Keratinocyte (primary cell): Measurements from ENCODE around the gene PTPRT. TPM values are rescaled to one million over a fixed set of nuclear protein-coding genes. Genes with fewer than 3 reads are reported as not detected.

Source experiments
- DNase-seq: peaks from one replicate; pipeline ENCODE4 v3.0.0-alpha.2; 2011; ENCODE audit warnings: low read depth, missing footprints, low spot score
- FAIRE-seq: peaks from 2 replicates; lab custom pipeline; 2011; peaks lifted over from hg19 to GRCh38; lab: Jason Lieb, UNC
- H2AFZ ChIP-seq: 2 replicates; pipeline ENCODE4 v1.6.0; 2012; ENCODE audit warnings: low read length, control low read depth, inconsistent platforms; ENCODE audit not compliant: control insufficient read depth
- H3K27ac ChIP-seq: 2 replicates; pipeline ENCODE4 v1.5.1; 2011; ENCODE audit warnings: low read length; ENCODE audit not compliant: control insufficient read depth, insufficient read depth
- H3K27me3 ChIP-seq: 3 replicates; pipeline ENCODE4 v1.6.0; 2011; ENCODE audit warnings: low read length; ENCODE audit not compliant: control insufficient read depth, insufficient read depth; ENCODE audit errors: extremely low read depth
- H3K36me3 ChIP-seq, 2 experiments: 2 replicates in 1 of 2; 3 replicates in 1 of 2; pipeline ENCODE4 v1.5.1; 2011; ENCODE audit warnings: low read length in 2 of 2, mild to moderate bottlenecking in 1 of 2; ENCODE audit not compliant: control insufficient read depth in 2 of 2, insufficient read depth in 2 of 2; ENCODE audit errors: extremely low read depth in 1 of 2
- H3K4me1 ChIP-seq: 3 replicates; pipeline ENCODE4 v1.5.1; 2011; ENCODE audit warnings: low read length; ENCODE audit not compliant: control insufficient read depth, insufficient read depth; ENCODE audit errors: extremely low read depth
- H3K4me2 ChIP-seq: 3 replicates; pipeline ENCODE4 v1.6.0; 2011; ENCODE audit warnings: low read depth, low read length; ENCODE audit not compliant: control insufficient read depth, insufficient read depth; ENCODE audit errors: extremely low read depth
- H3K4me3 ChIP-seq, 3 experiments: fragments of 200-600 bp in 1 of 3; sonication (generic) in 1 of 3; 2 replicates in 2 of 3; 3 replicates in 1 of 3; pipeline ENCODE4 v1.5.1; 2011 to 2016; ENCODE audit warnings: low read length in 3 of 3, mild to moderate bottlenecking in 3 of 3, control low read depth in 2 of 3, inconsistent platforms in 1 of 3, low read depth in 1 of 3, mixed read lengths in 1 of 3, mixed run types in 1 of 3, moderate library complexity in 1 of 3; ENCODE audit not compliant: control insufficient read depth in 2 of 3, insufficient read depth in 2 of 3; ENCODE audit errors: extremely low read depth in 1 of 3
- H3K79me2 ChIP-seq: 2 replicates; pipeline ENCODE4 v1.6.0; 2012; ENCODE audit warnings: low read length; ENCODE audit not compliant: control insufficient read depth, insufficient read depth
- H3K9ac ChIP-seq: 3 replicates; pipeline ENCODE4 v1.6.0; 2011; ENCODE audit warnings: low read length; ENCODE audit not compliant: control insufficient read depth, insufficient read depth; ENCODE audit errors: extremely low read depth
- H3K9me1 ChIP-seq: 3 replicates; pipeline ENCODE4 v1.6.0; 2011; ENCODE audit warnings: low read length; ENCODE audit not compliant: control insufficient read depth, insufficient read depth; ENCODE audit errors: extremely low read depth
- H3K9me3 ChIP-seq: 2 replicates; pipeline ENCODE4 v1.5.1; 2012; ENCODE audit warnings: low read depth, low read length; ENCODE audit not compliant: control insufficient read depth
- H4K20me1 ChIP-seq: 3 replicates; pipeline ENCODE4 v1.6.0; 2011; ENCODE audit warnings: low read length; ENCODE audit not compliant: control insufficient read depth, insufficient read depth; ENCODE audit errors: extremely low read depth
- EZH2 ChIP-seq: IDR thresholded peaks from one replicate; pipeline ENCODE4 v1.6.1; 2012; ENCODE audit warnings: inconsistent platforms, mild to moderate bottlenecking, low read length, moderate library complexity
- dilution Hi-C: fragments of 300-500 bp; cut with MboI; formaldehyde crosslinking; loops from one replicate; pipeline ENCODE4 v1.7.0; 2020; ENCODE audit warnings: low sequenced_read_pairs; ENCODE audit not compliant: extremely low pct_ligation_motif_present
- polyA plus RNA-seq, 5 experiments: library from polyadenylated mRNA; depleted of rRNA in 3 of 5; stranded (reverse) in 3 of 5; stranded (forward) in 1 of 5; unstranded in 1 of 5; fragments of >200 nt; gene quantifications; 1 replicate in 1 of 5; 2 replicates in 3 of 5; 3 replicates in 1 of 5; pipeline versions ENCODE4 v1.2.1 to v1.2.3, GENCODE V29; 2011 to 2012; ENCODE audit warnings: missing spikeins in 2 of 5, low read depth in 1 of 5, low replicate concordance in 1 of 5
- TF ChIP-seq, protein P1 (sequence below), 3 experiments: IDR thresholded peaks in 1 of 3; conservative IDR thresholded peaks in 1 of 3; optimal IDR thresholded peaks in 1 of 3; 2 replicates in 2 of 3; 3 replicates in 1 of 3; pipeline versions ENCODE3 to v1.5.1; 2011; ENCODE audit warnings: low read length in 3 of 3, mild to moderate bottlenecking in 3 of 3, moderate library complexity in 2 of 3, control low read depth in 1 of 3, inconsistent platforms in 1 of 3; ENCODE audit not compliant: insufficient read depth in 2 of 3; ENCODE audit errors: extremely low read depth in 1 of 3

The PTPRT gene
- polyA plus RNA-seq, 1 donor (not counting 4 experiments of a cell fraction or from before 2014, with no cell fraction given): not detected

DNA sequence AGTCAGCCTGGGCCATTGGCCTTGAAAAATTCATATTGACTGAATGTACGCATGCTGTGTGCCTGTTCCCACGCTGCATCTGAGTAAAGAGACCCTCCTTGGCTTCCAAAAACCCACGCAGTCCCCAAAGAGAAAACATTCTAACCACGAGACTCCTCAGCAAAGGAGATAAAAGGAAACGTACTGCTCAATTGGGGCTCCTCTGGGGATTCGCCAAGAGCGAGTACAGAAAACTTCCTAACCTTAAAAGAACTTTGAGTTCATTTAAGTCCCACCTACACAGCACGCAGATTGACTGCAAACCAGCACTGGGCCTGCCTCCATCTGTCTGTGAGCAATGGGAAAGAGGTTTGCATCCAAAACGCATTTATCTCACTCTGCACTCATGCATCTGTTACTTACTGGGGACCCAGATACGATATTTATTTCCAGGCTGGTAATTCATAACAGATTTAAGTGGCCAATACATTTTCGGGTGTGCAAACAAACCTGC, 1065.7 kb downstream of the PTPRT start:
- Histone ChIP-seq H3K27me3 (no peaks in the 10 kb centered on the region), H3K79me2 (no peaks in the 10 kb centered on the region), H4K20me1 (no peaks in the 10 kb centered on the region), H2AFZ (no peak overlapping the region), H3K36me3 (no peaks in the 10 kb centered on the region), H3K4me2 (no peak overlapping the region), H3K27ac (no peak overlapping the region), H3K4me1 (no peaks in the 10 kb centered on the region), H3K4me3 (no peak overlapping the region), H3K9ac (no peak overlapping the region), H3K9me3 (no peaks in the 10 kb centered on the region), H3K9me1 (no peaks in the 10 kb centered on the region)
- dilution Hi-C loops: no loop called here
- no peak for FAIRE-seq
- DNase-seq: no peak
- TF ChIP-seq, protein P1, sequence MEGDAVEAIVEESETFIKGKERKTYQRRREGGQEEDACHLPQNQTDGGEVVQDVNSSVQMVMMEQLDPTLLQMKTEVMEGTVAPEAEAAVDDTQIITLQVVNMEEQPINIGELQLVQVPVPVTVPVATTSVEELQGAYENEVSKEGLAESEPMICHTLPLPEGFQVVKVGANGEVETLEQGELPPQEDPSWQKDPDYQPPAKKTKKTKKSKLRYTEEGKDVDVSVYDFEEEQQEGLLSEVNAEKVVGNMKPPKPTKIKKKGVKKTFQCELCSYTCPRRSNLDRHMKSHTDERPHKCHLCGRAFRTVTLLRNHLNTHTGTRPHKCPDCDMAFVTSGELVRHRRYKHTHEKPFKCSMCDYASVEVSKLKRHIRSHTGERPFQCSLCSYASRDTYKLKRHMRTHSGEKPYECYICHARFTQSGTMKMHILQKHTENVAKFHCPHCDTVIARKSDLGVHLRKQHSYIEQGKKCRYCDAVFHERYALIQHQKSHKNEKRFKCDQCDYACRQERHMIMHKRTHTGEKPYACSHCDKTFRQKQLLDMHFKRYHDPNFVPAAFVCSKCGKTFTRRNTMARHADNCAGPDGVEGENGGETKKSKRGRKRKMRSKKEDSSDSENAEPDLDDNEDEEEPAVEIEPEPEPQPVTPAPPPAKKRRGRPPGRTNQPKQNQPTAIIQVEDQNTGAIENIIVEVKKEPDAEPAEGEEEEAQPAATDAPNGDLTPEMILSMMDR (optimal IDR thresholded peaks at IDR 0.05 in 1 of 3, IDR thresholded peaks at IDR 0.05 in 1 of 3, conservative IDR thresholded peaks at IDR 0.05 in 1 of 3; ENCODE audit: extremely low read depth in 1 of 3, insufficient read depth in 2 of 3, low read length in 3 of 3): no peak
- TF ChIP-seq EZH2: no peak

DNA sequence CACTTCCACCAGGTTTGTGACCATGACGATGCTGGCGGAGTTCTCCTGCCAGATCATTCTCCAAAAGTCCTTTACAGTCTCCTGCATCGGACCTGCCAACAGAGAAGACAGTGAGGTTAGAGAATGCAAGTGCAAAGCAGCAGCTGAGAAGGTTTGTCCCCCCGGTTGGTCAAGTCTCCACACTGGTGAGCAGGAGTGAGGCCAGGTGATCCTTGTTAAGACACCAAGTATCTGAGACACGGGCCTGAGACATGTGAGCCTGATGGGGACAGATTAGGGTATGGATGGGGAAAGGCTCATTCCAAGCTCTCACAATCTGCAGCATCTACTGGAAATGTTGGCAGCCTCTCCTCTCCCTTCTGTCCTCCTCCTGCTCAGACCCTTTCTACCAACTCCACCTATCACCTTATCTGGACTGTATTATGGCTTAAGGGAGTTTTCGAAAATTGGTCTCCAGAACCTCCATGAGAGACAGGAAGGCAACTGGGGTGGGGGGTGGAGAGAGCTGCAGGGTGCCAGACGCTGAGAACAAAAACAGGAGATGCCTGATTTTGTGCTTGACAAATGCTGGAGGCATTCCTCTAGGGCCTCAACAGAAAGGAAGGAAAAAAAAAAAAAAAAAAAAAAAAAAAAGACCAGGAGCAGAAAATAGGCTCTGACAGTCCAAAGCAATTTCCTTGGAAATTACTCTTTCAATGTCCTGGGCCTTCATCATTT, 1071.1 kb downstream of the PTPRT start:
- no peaks in the 10 kb centered on the region for H3K79me2 ChIP-seq
- H3K27me3 ChIP-seq: no peaks in the 10 kb centered on the region
- no peak overlapping the region for H3K27ac ChIP-seq
- H3K36me3 ChIP-seq: no peaks in the 10 kb centered on the region
- no peaks in the 10 kb centered on the region for H3K9me1 ChIP-seq
- H3K9ac ChIP-seq: no peak overlapping the region
- TF ChIP-seq, protein P1 (optimal IDR thresholded peaks at IDR 0.05 in 1 of 3, IDR thresholded peaks at IDR 0.05 in 1 of 3, conservative IDR thresholded peaks at IDR 0.05 in 1 of 3; ENCODE audit: extremely low read depth in 1 of 3, insufficient read depth in 2 of 3, low read length in 3 of 3): no peak
- no peak for TF ChIP-seq EZH2
- no peaks in the 10 kb centered on the region for H4K20me1 ChIP-seq
- no peaks in the 10 kb centered on the region for H3K9me3 ChIP-seq
- no peak overlapping the region for H3K4me2 ChIP-seq
- DNase-seq (no peak), FAIRE-seq (no peak)
- no peaks in the 10 kb centered on the region for H3K4me1 ChIP-seq
- no peak overlapping the region for H3K4me3 ChIP-seq
- dilution Hi-C loops: no loop called here
- H2AFZ ChIP-seq: no peak overlapping the region
